Measurements from ENCODE around the gene MPP4.

GRCh38 chr2:201675454-201675853, 23.0 kb downstream of the MPP4 start:
- no peak for TF ChIP-seq CTCF (conservative IDR thresholded peaks at IDR 0.05 in 1 of 2, IDR thresholded peaks at IDR 0.05 in 1 of 2; ENCODE audit: extremely low read depth in 1 of 2, insufficient read depth in 1 of 2, low read depth in 1 of 2, low read length in 2 of 2)
- no peak for TF ChIP-seq EZH2 (IDR thresholded peaks at IDR 0.05; ENCODE audit: borderline replicate concordance, low read length)
